Large intestine (tissue), 3 donors: ENCODE results near the gene CNTNAP2. TPM values are rescaled to one million over a fixed set of nuclear protein-coding genes. Genes with fewer than 3 reads are reported as not detected.
A peak's percentile ranks its signal among the peaks of the same experiment; 100 is the strongest.

Source experiments
- DNase-seq, 2 donors: peaks; one replicate each; pipeline versions ENCODE4 v3.0.0 to v3.0.0-alpha.2; 2013
- H3K27ac ChIP-seq: one replicate; pipeline ENCODE4 v1.5.1; 2013; ENCODE audit warnings: low read length
- H3K27me3 ChIP-seq: 2 replicates; pipeline ENCODE4 v1.6.1; 2013; ENCODE audit warnings: low read length; ENCODE audit not compliant: control insufficient read depth, insufficient read depth
- H3K36me3 ChIP-seq: 2 replicates; pipeline ENCODE4 v1.6.1; 2013; ENCODE audit warnings: low read length; ENCODE audit not compliant: control insufficient read depth, insufficient read depth
- H3K4me1 ChIP-seq: one replicate; pipeline ENCODE4 v1.6.1; 2013; ENCODE audit warnings: low read length; ENCODE audit not compliant: control insufficient read depth, insufficient read depth
- H3K4me3 ChIP-seq: one replicate; pipeline ENCODE4 v1.5.1; 2013; ENCODE audit warnings: low read length
- H3K9me3 ChIP-seq: one replicate; pipeline ENCODE4 v1.6.1; 2013; ENCODE audit warnings: mild to moderate bottlenecking, low read depth, low read length, moderate library complexity; ENCODE audit not compliant: control insufficient read depth
- WGBS: methylation state at CpG from one replicate; pipeline ENCODE4 v1.1.5; 2013; ENCODE audit warnings: low lambda C conversion rate; ENCODE audit not compliant: insufficient coverage; 5-methylcytosine and 5-hydroxymethylcytosine counted together
- polyA plus RNA-seq: library from polyadenylated mRNA; unstranded; fragments of 120-200 nt; gene quantifications from one replicate; pipeline ENCODE4 v1.2.1, GENCODE V29; 2013

Gene CNTNAP2
- polyA plus RNA-seq, 1 donor = 12.9 TPM

- Histone ChIP-seq H3K9me3 (no peaks in the 10 kb centered on the region), H3K27me3 (no peaks in the 10 kb centered on the region), H3K4me3 (no peak overlapping the region), H3K27ac (no peak overlapping the region), H3K36me3 (no peaks in the 10 kb centered on the region), H3K4me1 (no peaks in the 10 kb centered on the region)
- no peak for DNase-seq
- no CpG with 5 or more reads among the region's 3 CpGs for WGBS
These were observed 2116.2 kb downstream of the CNTNAP2 start for GRCh38 chr7:148232784-148233183.

DNA sequence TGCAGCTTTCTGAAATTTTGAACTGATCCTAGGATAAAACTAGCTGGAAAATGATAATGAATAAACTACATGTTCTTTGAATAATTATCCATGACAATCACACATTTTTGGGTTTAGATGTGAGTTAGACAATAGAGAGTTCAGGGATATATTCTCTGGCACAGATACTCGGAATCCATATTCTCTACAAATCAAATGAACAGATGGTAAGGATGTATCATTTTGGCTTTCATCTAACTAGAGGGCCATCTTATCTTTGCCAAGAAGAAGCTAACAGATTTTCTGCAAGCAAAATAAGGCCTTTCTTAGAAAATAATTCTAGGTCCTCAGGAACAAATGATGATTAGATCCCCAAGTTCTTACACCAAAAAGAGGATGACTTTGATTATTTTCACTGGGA, 2118.1 kb downstream of the CNTNAP2 start:
- Histone ChIP-seq H3K4me1 (peaks cover 9% of the 10 kb centered on the region), H3K4me3 (no peak overlapping the region), H3K9me3 (no peaks in the 10 kb centered on the region), H3K27me3 (no peaks in the 10 kb centered on the region), H3K36me3 (no peaks in the 10 kb centered on the region), H3K27ac (no peak overlapping the region)
- no CpG with 5 or more reads among the region's 1 CpG for WGBS
- DNase-seq = no peak

GRCh38 chr7:148238761-148239325, 2122.2 kb downstream of the CNTNAP2 start:
- peak; percentile 23 to 61 for DNase-seq
- H3K4me3 ChIP-seq = no peak overlapping the region
- no peaks in the 10 kb centered on the region for H3K36me3 ChIP-seq
- peaks cover 9% of the 10 kb centered on the region for H3K4me1 ChIP-seq
- H3K27me3 ChIP-seq = no peaks in the 10 kb centered on the region
- WGBS = no CpG with 5 or more reads among the region's 1 CpG
- H3K27ac ChIP-seq = peak overlapping the region; percentile 6
- no peaks in the 10 kb centered on the region for H3K9me3 ChIP-seq

DNA sequence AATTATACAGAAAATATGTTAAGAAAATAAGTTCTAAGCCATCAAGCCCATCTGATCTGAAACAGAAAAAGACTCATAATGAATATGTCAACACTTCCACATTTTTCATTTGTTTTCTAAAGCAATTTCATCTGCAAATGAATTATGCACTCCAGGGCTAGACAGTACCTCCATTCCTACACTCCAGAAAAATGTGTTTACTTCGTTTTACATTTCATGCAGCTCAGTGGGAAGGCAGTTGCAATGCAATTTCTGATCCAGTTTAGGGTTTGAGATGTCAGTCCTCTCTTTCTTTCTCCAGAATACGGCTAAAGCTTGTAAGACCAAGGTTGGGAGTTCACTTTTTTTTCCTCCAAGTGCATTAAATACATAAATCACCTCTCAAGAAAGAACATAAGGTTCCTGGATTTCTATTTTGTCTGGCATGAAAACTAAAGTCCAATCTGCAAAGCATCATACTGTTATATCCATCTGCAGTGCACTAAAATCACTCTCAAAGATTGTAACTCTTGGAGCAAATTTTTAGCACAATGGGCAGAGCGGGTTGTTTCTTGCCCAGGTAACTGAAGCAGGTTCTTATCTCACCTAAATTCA, 2125.2 kb downstream of the CNTNAP2 start:
- Histone ChIP-seq H3K9me3 (no peaks in the 10 kb centered on the region), H3K4me3 (no peak overlapping the region), H3K4me1 (peaks cover 9% of the 10 kb centered on the region), H3K27me3 (no peaks in the 10 kb centered on the region), H3K36me3 (no peaks in the 10 kb centered on the region), H3K27ac (no peak overlapping the region)
- no peak for DNase-seq
- WGBS = 63% methylated on average over 1 of the region's 3 CpGs

- 0% methylated on average over 1 of the region's 17 CpGs for WGBS
- H3K9me3 ChIP-seq = no peaks in the 10 kb centered on the region
- no peak overlapping the region for H3K27ac ChIP-seq
- H3K27me3 ChIP-seq = no peaks in the 10 kb centered on the region
- no peaks in the 10 kb centered on the region for H3K36me3 ChIP-seq
- H3K4me3 ChIP-seq = no peak overlapping the region
- H3K4me1 ChIP-seq = peaks cover 9% of the 10 kb centered on the region
- DNase-seq = peak; percentile 49 to 69
These were observed 2125.8 kb downstream of the CNTNAP2 start for GRCh38 chr7:148242294-148242821.

- no peaks in the 10 kb centered on the region for H3K9me3 ChIP-seq
- 100% methylated on average over 1 of the region's 7 CpGs for WGBS
- no peak overlapping the region for H3K27ac ChIP-seq
- H3K36me3 ChIP-seq = no peaks in the 10 kb centered on the region
- H3K4me3 ChIP-seq = no peak overlapping the region
- no peaks in the 10 kb centered on the region for H3K4me1 ChIP-seq
- no peaks in the 10 kb centered on the region for H3K27me3 ChIP-seq
- DNase-seq = no peak
These were observed 2128.8 kb downstream of the CNTNAP2 start for GRCh38 chr7:148245381-148245780.

DNA sequence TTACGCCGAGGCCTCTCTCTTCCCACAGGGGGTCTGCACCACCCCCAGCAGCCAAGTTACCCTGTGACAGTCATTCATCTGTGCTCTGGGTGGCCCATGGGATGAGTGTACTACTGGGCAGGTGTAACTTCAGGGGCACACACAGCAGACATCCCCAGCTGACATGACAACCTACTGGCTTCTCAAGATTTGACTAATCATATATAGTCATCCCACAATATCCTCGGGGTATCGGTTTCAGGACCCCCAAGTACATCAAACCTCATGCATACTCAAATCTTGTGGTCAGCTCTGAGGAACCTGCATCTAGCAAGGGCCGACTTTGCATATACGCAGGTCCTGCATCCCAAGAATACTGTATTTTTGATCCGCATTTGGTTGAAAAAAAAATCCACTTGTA, 2137.0 kb downstream of the CNTNAP2 start:
- no CpG with 5 or more reads among the region's 7 CpGs for WGBS
- Histone ChIP-seq H3K27ac (no peak overlapping the region), H3K4me3 (no peak overlapping the region), H3K4me1 (no peaks in the 10 kb centered on the region), H3K36me3 (no peaks in the 10 kb centered on the region), H3K9me3 (peaks cover 2% of the 10 kb centered on the region), H3K27me3 (no peaks in the 10 kb centered on the region)
- no peak for DNase-seq

GRCh38 chr7:148255333-148255732, 2138.7 kb downstream of the CNTNAP2 start:
- DNase-seq = no peak
- 63% methylated on average over 3 of the region's 3 CpGs for WGBS
- no peaks in the 10 kb centered on the region for H3K36me3 ChIP-seq
- no peak overlapping the region for H3K4me3 ChIP-seq
- no peak overlapping the region for H3K27ac ChIP-seq
- no peaks in the 10 kb centered on the region for H3K27me3 ChIP-seq
- H3K9me3 ChIP-seq = peaks cover 2% of the 10 kb centered on the region
- no peaks in the 10 kb centered on the region for H3K4me1 ChIP-seq

DNA sequence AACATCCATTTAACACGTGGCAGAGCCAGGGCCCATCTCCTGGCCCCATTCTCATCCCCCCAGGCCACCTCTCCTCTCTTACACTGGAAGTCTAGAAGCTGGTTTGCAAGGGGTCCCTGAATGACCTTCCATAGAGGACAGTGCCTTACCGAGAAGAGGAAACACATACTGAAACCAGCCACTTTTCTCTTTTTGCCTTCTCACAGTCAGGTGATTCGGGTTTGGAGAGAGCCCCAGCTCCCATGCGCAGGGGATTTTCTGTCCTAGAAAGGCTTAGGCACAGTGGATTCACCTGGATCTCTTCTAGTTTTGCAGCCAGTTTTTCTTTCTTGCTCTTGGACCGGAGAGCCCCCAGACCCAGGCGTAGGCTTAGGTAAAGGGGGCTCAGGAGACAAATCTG, 2139.8 kb downstream of the CNTNAP2 start:
- Histone ChIP-seq H3K9me3 (peaks cover 2% of the 10 kb centered on the region), H3K36me3 (no peaks in the 10 kb centered on the region), H3K27ac (no peak overlapping the region), H3K27me3 (no peaks in the 10 kb centered on the region), H3K4me3 (no peak overlapping the region), H3K4me1 (no peaks in the 10 kb centered on the region)
- WGBS = 100% methylated on average over 1 of the region's 6 CpGs
- DNase-seq = no peak

GRCh38 chr7:148260599-148260998, 2144.0 kb downstream of the CNTNAP2 start:
- peak in 1 of 2 donors; percentile 24 for DNase-seq
- no peaks in the 10 kb centered on the region for H3K9me3 ChIP-seq
- 67% methylated on average over 3 of the region's 5 CpGs for WGBS
- no peak overlapping the region for H3K4me3 ChIP-seq
- no peak overlapping the region for H3K27ac ChIP-seq
- H3K4me1 ChIP-seq = peaks cover 4% of the 10 kb centered on the region
- H3K36me3 ChIP-seq = no peaks in the 10 kb centered on the region
- H3K27me3 ChIP-seq = no peaks in the 10 kb centered on the region

GRCh38 chr7:148261523-148261922, 2144.9 kb downstream of the CNTNAP2 start:
- no peaks in the 10 kb centered on the region for H3K9me3 ChIP-seq
- DNase-seq = no peak
- H3K4me3 ChIP-seq = no peak overlapping the region
- H3K4me1 ChIP-seq = peaks cover 4% of the 10 kb centered on the region
- no peak overlapping the region for H3K27ac ChIP-seq
- WGBS = no CpG with 5 or more reads among the region's 10 CpGs
- H3K36me3 ChIP-seq = no peaks in the 10 kb centered on the region
- H3K27me3 ChIP-seq = no peaks in the 10 kb centered on the region
